GM12891 (cell line): ENCODE measurements around the gene CCDC77.

ENCODE experiments used
- PAX5 ChIP-seq: IDR thresholded peaks from 2 replicates; pipeline ENCODE4 v1.6.1; 2011; ENCODE audit warnings: low read length, moderate library complexity, mild to moderate bottlenecking; ENCODE audit not compliant: insufficient read depth, severe bottlenecking
- POLR2A ChIP-seq: IDR thresholded peaks from 2 replicates; pipeline ENCODE4 v1.6.1; 2011; ENCODE audit warnings: low read depth, low read length, control low read depth
- POLR2AphosphoS5 ChIP-seq: IDR thresholded peaks from 2 replicates; pipeline ENCODE4 v1.6.1; 2011; ENCODE audit warnings: low read depth, low read length, control low read depth
- SPI1 ChIP-seq: IDR thresholded peaks from 2 replicates; pipeline ENCODE4 v1.6.1; 2011; ENCODE audit warnings: low read depth, low read length, control low read depth
- TAF1 ChIP-seq: IDR thresholded peaks from 2 replicates; pipeline ENCODE4 v1.6.1; 2011; ENCODE audit warnings: low read depth, low read length, control low read depth

- TF ChIP-seq POLR2A (no peak), SPI1 (no peak), TAF1 (no peak), POLR2AphosphoS5 (no peak), PAX5 (no peak)
Measured at GRCh38 chr12:462936-463705, 61.7 kb downstream of the CCDC77 start.
